ENCODE results near the gene BFAR.

BFAR gene

GRCh38 chr16:14611660-14612059 lies 21.1 kb upstream of the BFAR start:
- Histone ChIP-seq H3K9ac (ENCODE audit: low read length) (no peak overlapping the region; the same call in 1 of the 2 replicates), H3K4me3 (ENCODE audit: low read depth, low read length, poor library complexity, severe bottlenecking) (no peak overlapping the region), H3K9me2 (ENCODE audit: low read depth, low read length) (no peaks in the 10 kb centered on the region), H2AFZ (ENCODE audit: low read length) (no peak overlapping the region), H3K27ac (ENCODE audit: low read depth, low read length, poor library complexity, severe bottlenecking) (peak overlapping the region; percentile 95), H4K20me1 (ENCODE audit: insufficient read depth, low read length) (no peaks in the 10 kb centered on the region), H3K36me3 (ENCODE audit: insufficient read depth, low read length) (peaks cover 62% of the 10 kb centered on the region), H3K27me3 (ENCODE audit: insufficient read depth, low read length) (no peaks in the 10 kb centered on the region), H3K79me2 (ENCODE audit: insufficient read depth, low read length) (no peaks in the 10 kb centered on the region), H3K4me1 (ENCODE audit: insufficient read depth, low read length, severe bottlenecking) (peaks cover 52% of the 10 kb centered on the region), H3K9me3 (ENCODE audit: low read length) (no peaks in the 10 kb centered on the region), H3K4me2 (ENCODE audit: low read length) (no peak overlapping the region), H3F3A (ENCODE audit: insufficient read depth, low read length) (peaks cover 5% of the 10 kb centered on the region; the same call in 1 of the 2 replicates)
- TF ChIP-seq CTCF (IDR thresholded peaks at IDR 0.05; ENCODE audit: low read length) (no peak), EZH2 (IDR thresholded peaks at IDR 0.05; ENCODE audit: borderline replicate concordance, low read length) (no peak)

GRCh38 chr16:14613991-14614390 lies 18.8 kb upstream of the BFAR start:
- Histone ChIP-seq H3K27ac (ENCODE audit: low read depth, low read length, poor library complexity, severe bottlenecking) (no peak overlapping the region), H2AFZ (ENCODE audit: low read length) (no peak overlapping the region), H3K9ac (ENCODE audit: low read length) (no peak overlapping the region)

GRCh38 chr16:14616280-14616679 lies 16.5 kb upstream of the BFAR start:
- no peak overlapping the region for H3K4me3 ChIP-seq (ENCODE audit: low read depth, low read length, poor library complexity, severe bottlenecking)
- peaks cover 12% of the 10 kb centered on the region for H3K4me1 ChIP-seq (ENCODE audit: insufficient read depth, low read length, severe bottlenecking)
- no peak overlapping the region for H3K9ac ChIP-seq (ENCODE audit: low read length)
- H3K9me2 ChIP-seq (ENCODE audit: low read depth, low read length) = no peaks in the 10 kb centered on the region
- no peak overlapping the region for H3K4me2 ChIP-seq (ENCODE audit: low read length)
- no peak overlapping the region for H3K27ac ChIP-seq (ENCODE audit: low read depth, low read length, poor library complexity, severe bottlenecking)
- H2AFZ ChIP-seq (ENCODE audit: low read length) = no peak overlapping the region
- TF ChIP-seq EZH2 (IDR thresholded peaks at IDR 0.05; ENCODE audit: borderline replicate concordance, low read length) (no peak), CTCF (IDR thresholded peaks at IDR 0.05; ENCODE audit: low read length) (no peak)
- no peaks in the 10 kb centered on the region for H3K79me2 ChIP-seq (ENCODE audit: insufficient read depth, low read length)
- no peaks in the 10 kb centered on the region for H3K27me3 ChIP-seq (ENCODE audit: insufficient read depth, low read length)
- H3K36me3 ChIP-seq (ENCODE audit: insufficient read depth, low read length) = peaks cover 79% of the 10 kb centered on the region
- H3F3A ChIP-seq (ENCODE audit: insufficient read depth, low read length) = no peaks in the 10 kb centered on the region
- no peaks in the 10 kb centered on the region for H3K9me3 ChIP-seq (ENCODE audit: low read length)
- no peaks in the 10 kb centered on the region for H4K20me1 ChIP-seq (ENCODE audit: insufficient read depth, low read length)

More at GRCh38 chr16:14613991-14614390, 18.8 kb upstream of the BFAR start:
- Histone ChIP-seq H3K9me3 (ENCODE audit: low read length) (no peaks in the 10 kb centered on the region), H3K9me2 (ENCODE audit: low read depth, low read length) (no peaks in the 10 kb centered on the region), H3K79me2 (ENCODE audit: insufficient read depth, low read length) (no peaks in the 10 kb centered on the region), H3K4me3 (ENCODE audit: low read depth, low read length, poor library complexity, severe bottlenecking) (no peak overlapping the region), H3K4me1 (ENCODE audit: insufficient read depth, low read length, severe bottlenecking) (peaks cover 29% of the 10 kb centered on the region), H3K36me3 (ENCODE audit: insufficient read depth, low read length) (peaks cover 74% of the 10 kb centered on the region), H3F3A (ENCODE audit: insufficient read depth, low read length) (peaks cover under 1% of the 10 kb centered on the region; the same call in 1 of the 2 replicates), H3K4me2 (ENCODE audit: low read length) (no peak overlapping the region), H3K27me3 (ENCODE audit: insufficient read depth, low read length) (no peaks in the 10 kb centered on the region), H4K20me1 (ENCODE audit: insufficient read depth, low read length) (no peaks in the 10 kb centered on the region)
- TF ChIP-seq CTCF (IDR thresholded peaks at IDR 0.05; ENCODE audit: low read length) = no peak
- TF ChIP-seq EZH2 (IDR thresholded peaks at IDR 0.05; ENCODE audit: borderline replicate concordance, low read length) = no peak
